GM12878 (cell line): Measurements from ENCODE around the gene GCLM. TPM values are rescaled to one million over a fixed set of nuclear protein-coding genes. Genes with fewer than 3 reads are reported as not detected.

Experiments used
- ATAC-seq: fragments of 200-7000 bp; cut with Tn5 transposase; 3 replicates; pipeline ENCODE4 v1.9.1; 2020; ENCODE audit warnings: mild to moderate bottlenecking, moderate library complexity
- BruUV-seq: library from RNA; stranded (reverse); fragments of 400-500 nt; replicated peaks from 2 replicates; lab custom pipeline; 2021; lab: Mats Ljungman, UMichigan
- CTCF ChIA-PET: fragments of 300-600 bp; sonication (Branson Sonifier 250); formaldehyde crosslinking; extraction: SDS; loops from one replicate; lab custom pipeline; 2021; ENCODE audit warnings: inconsistent platforms; lab: Yijun Ruan, JAX
- POLR2A ChIA-PET: fragments of 350-600 bp; formaldehyde crosslinking; extraction: SDS; loops from one replicate; lab custom pipeline; 2021; ENCODE audit warnings: inconsistent platforms; lab: Charles Lee
- RAD21 ChIA-PET: fragments of 300-600 bp; sonication (Branson Sonifier 250); formaldehyde crosslinking; loops from one replicate; lab custom pipeline; 2023; ENCODE audit warnings: antibody characterized with exemption; ENCODE audit not compliant: unreplicated experiment; lab: Charles Lee
- SMC1A ChIA-PET: fragments of 300-600 bp; sonication (Branson Sonifier 250); formaldehyde crosslinking; loops from one replicate; lab custom pipeline; 2023; ENCODE audit not compliant: unreplicated experiment, uncharacterized antibody; lab: Charles Lee
- DNase-seq: peaks from one replicate; pipeline ENCODE4 v3.0.0-alpha.2; 2011; ENCODE audit warnings: low read depth, low spot score
- FAIRE-seq: peaks from 3 replicates; lab custom pipeline; 2011; peaks lifted over from hg19 to GRCh38; lab: Jason Lieb, UNC
- H2AFZ ChIP-seq: 2 replicates; pipeline ENCODE4 v1.6.0; 2011; ENCODE audit warnings: low read depth, low read length, control low read depth; ENCODE audit not compliant: control insufficient read depth
- H3K27ac ChIP-seq: 2 replicates; pipeline ENCODE4 v1.5.1; 2011; ENCODE audit warnings: control low read depth; ENCODE audit not compliant: control insufficient read depth, insufficient read depth
- H3K27me3 ChIP-seq, 2 experiments: replicated peaks in 1 of 2; 2 replicates each; pipeline versions ENCODE4 v1.6.0 to v1.6.1; 2011; ENCODE audit warnings: low read length in 1 of 2; ENCODE audit not compliant: control insufficient read depth in 2 of 2, insufficient read depth in 2 of 2
- H3K36me3 ChIP-seq, 2 experiments: 2 replicates each; pipeline ENCODE4 v1.5.1; 2011; ENCODE audit warnings: low read length in 1 of 2; ENCODE audit not compliant: control insufficient read depth in 2 of 2, insufficient read depth in 2 of 2
- H3K4me1 ChIP-seq: 2 replicates; pipeline ENCODE4 v1.6.1; 2011; ENCODE audit warnings: mild to moderate bottlenecking, low read length, moderate library complexity, mixed read lengths; ENCODE audit not compliant: control insufficient read depth, insufficient read depth
- H3K4me2 ChIP-seq: 2 replicates; pipeline ENCODE4 v1.6.0; 2011; ENCODE audit warnings: control low read depth; ENCODE audit not compliant: control insufficient read depth, insufficient read depth
- H3K4me3 ChIP-seq: fragments of 200-600 bp; sonication (generic); 2 replicates; pipeline ENCODE4 v1.5.1; 2016
- H3K79me2 ChIP-seq: 2 replicates; pipeline ENCODE4 v1.6.0; 2011; ENCODE audit warnings: low read length; ENCODE audit not compliant: control insufficient read depth, insufficient read depth
- H3K9ac ChIP-seq: 2 replicates; pipeline ENCODE4 v1.8.0; 2011; ENCODE audit warnings: low read length, control low read depth, mixed read lengths; ENCODE audit not compliant: control insufficient read depth, insufficient read depth
- H3K9me3 ChIP-seq: replicated peaks from 3 replicates; pipeline ENCODE4 v1.5.1; 2011; ENCODE audit warnings: mild to moderate bottlenecking, low read length; ENCODE audit not compliant: control insufficient read depth, insufficient read depth
- H4K20me1 ChIP-seq: 2 replicates; pipeline ENCODE4 v1.6.0; 2011; ENCODE audit not compliant: control insufficient read depth, insufficient read depth
- CHD1 ChIP-seq: IDR thresholded peaks from 2 replicates; pipeline ENCODE4 v1.6.1; 2012; ENCODE audit warnings: low read depth, low read length, improper control_type of control experiment
- CUX1 ChIP-seq: IDR thresholded peaks from 2 replicates; pipeline ENCODE4 v1.6.1; 2012; ENCODE audit warnings: improper control_type of control experiment, low read depth, low read length; ENCODE audit not compliant: insufficient replicate concordance
- DPF2 ChIP-seq: fragments of 450-650 bp; IDR thresholded peaks from 2 replicates; pipeline ENCODE4 v1.6.1; 2017; ENCODE audit warnings: mild to moderate bottlenecking
- GABPA ChIP-seq: IDR thresholded peaks from 2 replicates; pipeline ENCODE4 v1.6.1; 2014; ENCODE audit warnings: antibody characterized with exemption, low read depth, mild to moderate bottlenecking, inconsistent platforms
- GATAD2B ChIP-seq: fragments of 450-650 bp; conservative IDR thresholded peaks from 2 replicates; pipeline ENCODE4 v1.6.1; 2017; ENCODE audit warnings: low read depth, mild to moderate bottlenecking, moderate library complexity
- HSF1 ChIP-seq: fragments of 150-350 bp; IDR thresholded peaks from 2 replicates; pipeline ENCODE4 v1.6.1; 2014; ENCODE audit warnings: mild to moderate bottlenecking, low read depth, low read length
- NR2F1 ChIP-seq: fragments of 450-650 bp; conservative IDR thresholded peaks from 2 replicates; pipeline ENCODE4 v1.6.1; 2017; ENCODE audit warnings: mild to moderate bottlenecking
- RAD51 ChIP-seq: fragments of 450-650 bp; IDR thresholded peaks from 2 replicates; pipeline ENCODE4 v1.6.1; 2016; ENCODE audit warnings: moderate library complexity, mild to moderate bottlenecking, inconsistent platforms
- SMAD1 ChIP-seq: fragments of 450-650 bp; IDR thresholded peaks from 2 replicates; pipeline ENCODE4 v1.6.1; 2018; ENCODE audit warnings: mild to moderate bottlenecking, low read depth; ENCODE audit not compliant: partially characterized antibody
- SUZ12 ChIP-seq: fragments of 200-600 bp; sonication (generic); IDR thresholded peaks from one replicate; pipeline ENCODE4 v1.6.1; 2018; ENCODE audit warnings: antibody characterized with exemption, mild to moderate bottlenecking; ENCODE audit not compliant: unreplicated experiment
- ZNF217 ChIP-seq: fragments of 450-650 bp; IDR thresholded peaks from 2 replicates; pipeline ENCODE4 v1.6.1; 2017; ENCODE audit warnings: antibody characterized with exemption, mild to moderate bottlenecking
- ZZZ3 ChIP-seq: IDR thresholded peaks from 2 replicates; pipeline ENCODE4 v1.6.1; 2011; ENCODE audit warnings: low read depth; ENCODE audit not compliant: control insufficient read depth, insufficient read length
- WGBS: methylation state at CpG from one replicate; pipeline ENCODE4 v1.1.6; 2016; ENCODE audit warnings: low lambda C conversion rate; ENCODE audit not compliant: insufficient replicate concordance, insufficient coverage; ENCODE audit errors: missing lambda C conversion rate; 5-methylcytosine and 5-hydroxymethylcytosine counted together
- in situ Hi-C: fragments of 300-500 bp; cut with MboI; formaldehyde crosslinking; loops from 9 replicates; pipeline ENCODE4 v1.14.3; 2018; ENCODE audit warnings: mixed read lengths
- intact Hi-C: fragments of 100-400 bp; cut with micrococcal nuclease; formaldehyde crosslinking; loops from one replicate; pipeline ENCODE4 v1.14.2; 2022; ENCODE audit not compliant: unreplicated experiment
- polyA plus RNA-seq, 11 experiments: library from polyadenylated mRNA; depleted of rRNA in 4 of 11; unstranded in 6 of 11; stranded (reverse) in 5 of 11; fragments of >200 nt; fragmentation: Nextera tagmentation in 4 of 11; fragmentation: Illumina TruSeq in 1 of 11; extraction: Ambion mirVana in 4 of 11; extraction: Trizol in 1 of 11; gene quantifications; 1 replicate in 1 of 11; 2 replicates in 10 of 11; pipeline versions ENCODE4 v1.2.1 to v1.2.3, GENCODE V29; 2011 to 2016; ENCODE audit warnings: inconsistent platforms in 2 of 11, missing spikeins in 2 of 11, low read depth in 1 of 11
- total RNA-seq, 4 experiments: library from RNA; depleted of rRNA in 3 of 4; stranded (reverse); fragments of >200 nt in 3 of 4; fragmentation: Illumina TruSeq in 1 of 4; extraction: Trizol in 1 of 4; gene quantifications; 2 replicates each; pipeline versions ENCODE4 v1.2.1 to v1.2.3, GENCODE V29; 2013 to 2021

The GCLM gene
- total and polyA plus RNA-seq, 10 of the 15 experiments (the other 5 are each of a cell fraction or from before 2014, with no cell fraction given), result 2.6 to 17.3 (median 6.9) TPM

DNA sequence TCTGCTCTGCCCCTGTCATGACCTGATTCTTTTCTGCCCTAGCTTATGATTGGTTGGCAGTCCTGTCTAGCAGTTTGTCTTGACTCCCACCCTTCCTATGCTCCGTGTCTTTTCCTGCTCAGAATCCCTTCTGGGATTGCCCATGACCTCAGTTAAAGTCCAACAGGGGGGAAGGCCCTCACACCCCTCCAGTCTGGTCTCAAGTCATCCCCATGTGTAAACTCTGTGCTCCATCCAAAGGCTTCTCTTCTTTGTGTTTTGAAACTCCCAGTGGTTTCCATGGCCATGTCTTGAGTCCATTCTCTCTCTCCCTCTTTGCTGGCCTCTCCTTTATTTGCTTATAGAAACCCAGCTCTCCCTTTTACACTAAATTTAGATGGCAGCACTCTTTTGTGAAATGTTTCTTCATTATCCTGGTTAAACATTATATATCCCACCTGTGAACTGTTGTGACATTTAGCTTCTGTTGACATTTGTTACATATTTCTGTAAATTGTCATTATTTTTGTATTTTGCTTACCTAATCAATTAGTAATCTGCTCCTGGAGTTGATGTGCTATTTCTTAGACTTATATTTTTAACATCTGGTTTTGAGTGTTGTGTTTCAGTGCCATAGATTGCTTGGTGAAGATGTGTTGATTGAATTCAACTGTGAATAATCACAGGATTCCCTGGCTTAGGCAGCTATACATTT is 48.9 kb upstream of the GCLM start:
- Histone ChIP-seq H3K4me3 (no peak overlapping the region), H2AFZ (no peak overlapping the region), H3K4me2 (no peak overlapping the region), H3K36me3 (no peaks in the 10 kb centered on the region), H4K20me1 (no peaks in the 10 kb centered on the region), H3K9ac (no peak overlapping the region), H3K27ac (no peak overlapping the region), H3K9me3 (peaks cover 5% of the 10 kb centered on the region; the same call in 2 of the 3 replicates), H3K4me1 (no peaks in the 10 kb centered on the region), H3K27me3 (no peaks in the 10 kb centered on the region), H3K79me2 (no peaks in the 10 kb centered on the region)
- 0% methylated on average over 1 of the region's 1 CpG for WGBS
- ATAC-seq, result no peak
- POLR2A ChIA-PET, result interaction anchor here (0.7 kb wide), 1 partner anchor 22 kb away, joined by 5 read pairs; no protein-coding TSS in a partner anchor
- RAD21 ChIA-PET, result no interaction called here
- DNase-seq, result no peak
- SMC1A ChIA-PET, result no interaction called here
- no TSS peak for BruUV-seq
- in situ Hi-C loops, result no loop called here
- CTCF ChIA-PET, result no interaction called here
- intact Hi-C loops, result no loop called here
- no peak for FAIRE-seq
- TF ChIP-seq ZNF217 (no peak), GATAD2B (no peak), RAD51 (no peak), SMAD1 (no peak), HSF1 (no peak), CHD1 (no peak), ZZZ3 (no peak), NR2F1 (no peak), CUX1 (no peak), DPF2 (no peak), GABPA (no peak), SUZ12 (no peak)
